Effector CD4-positive, alpha-beta T cell (primary cell): ENCODE results near the gene CSF1.
"Not testable (repeated sequence)": the region's sequence is repeated elsewhere in the genome, so short reads cannot be mapped to it uniquely, and the experiment has no call there.

Experiments used
- DNase-seq: peaks from one replicate; pipeline ENCODE4 v3.0.0-alpha.2; 2020

Gene CSF1

DNA sequence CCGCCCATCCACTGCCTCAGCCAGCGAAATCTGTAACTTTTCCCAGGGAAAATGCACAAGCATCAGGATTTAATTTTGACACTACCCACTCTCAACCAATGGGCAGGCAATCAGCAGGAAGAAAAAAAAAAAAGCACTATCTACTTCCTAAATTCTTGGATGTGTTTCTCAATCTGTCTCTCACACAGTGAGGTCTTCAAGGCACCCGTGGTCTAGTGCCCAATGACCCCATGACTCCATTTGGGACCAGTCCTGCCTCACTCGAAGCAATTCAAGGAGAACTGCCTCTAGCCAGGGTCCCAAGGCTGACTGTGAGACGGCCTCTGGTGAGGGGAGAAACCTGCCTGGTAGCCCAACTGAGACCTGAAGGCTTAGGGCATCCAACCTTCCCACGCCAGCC lies 35.9 kb downstream of the CSF1 start:
- DNase-seq = no peak

DNA sequence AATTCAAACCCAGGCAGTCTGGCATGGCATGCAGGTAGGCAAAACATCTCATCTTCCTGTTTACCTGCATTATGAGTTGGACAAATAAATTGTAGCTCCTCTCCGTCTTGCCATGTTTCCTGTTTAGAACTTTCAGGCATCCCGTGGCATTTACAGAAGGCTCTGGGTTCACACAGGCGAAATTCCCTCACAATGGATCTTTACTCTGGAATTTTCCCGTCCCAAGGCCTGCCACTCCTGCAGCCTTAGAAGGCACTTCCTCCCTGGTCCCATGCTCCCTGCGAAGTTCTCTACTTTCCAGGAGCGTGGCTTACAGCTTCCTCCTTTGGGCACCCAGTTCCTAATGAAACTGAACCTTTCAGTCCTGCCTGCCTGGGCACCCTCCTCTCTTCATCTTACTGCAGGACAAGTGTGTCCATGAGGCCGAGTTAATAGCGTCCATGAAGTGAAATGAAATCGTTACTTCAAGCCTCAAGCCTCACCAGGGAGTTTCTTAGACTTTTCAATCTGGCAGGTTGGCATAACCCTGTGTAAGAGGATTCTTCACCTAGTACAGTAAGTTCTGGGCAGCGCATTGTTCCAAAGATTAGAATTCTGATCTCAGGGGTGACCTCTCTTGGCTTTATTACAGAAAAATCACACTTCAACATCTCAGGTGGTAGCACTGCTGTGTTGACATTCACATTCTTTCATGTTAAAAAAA lies 37.1 kb downstream of the CSF1 start:
- DNase-seq = no peak

DNA sequence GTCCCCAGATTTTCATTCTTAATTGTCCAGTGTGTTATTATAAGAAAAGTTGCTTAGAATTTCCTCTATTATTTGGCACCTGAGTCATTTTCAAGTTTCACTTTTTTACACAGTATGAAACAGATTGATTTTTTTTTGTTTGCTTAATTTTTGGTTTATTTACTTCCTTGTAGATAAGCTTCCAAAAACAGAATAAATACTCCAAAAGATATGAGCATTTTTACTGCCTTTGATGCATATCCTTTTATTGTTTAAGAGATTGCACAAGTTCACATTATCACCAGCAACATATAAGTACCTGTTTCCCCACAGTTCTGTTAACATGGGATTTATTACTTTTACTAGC lies 37.6 kb downstream of the CSF1 start:
- no peak for DNase-seq

DNA sequence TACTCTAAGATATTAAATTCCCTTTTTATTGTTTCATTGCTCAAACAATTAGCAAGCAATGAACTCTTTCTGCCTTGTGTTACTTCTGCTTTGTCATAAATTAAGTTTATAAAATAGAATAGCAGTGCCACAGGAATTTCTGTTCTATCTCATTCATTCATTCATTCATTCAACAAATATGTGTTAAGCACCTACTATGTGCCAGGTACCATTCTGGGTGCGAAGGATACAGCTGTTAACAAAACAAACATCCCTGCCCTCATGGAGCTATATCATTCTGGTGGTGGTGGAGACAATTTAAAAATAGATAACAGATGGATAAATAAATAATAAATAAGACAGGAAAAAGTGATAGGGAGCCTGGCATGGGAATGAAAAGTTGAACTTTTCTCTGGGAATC lies 39.4 kb downstream of the CSF1 start:
- DNase-seq = no peak

DNA sequence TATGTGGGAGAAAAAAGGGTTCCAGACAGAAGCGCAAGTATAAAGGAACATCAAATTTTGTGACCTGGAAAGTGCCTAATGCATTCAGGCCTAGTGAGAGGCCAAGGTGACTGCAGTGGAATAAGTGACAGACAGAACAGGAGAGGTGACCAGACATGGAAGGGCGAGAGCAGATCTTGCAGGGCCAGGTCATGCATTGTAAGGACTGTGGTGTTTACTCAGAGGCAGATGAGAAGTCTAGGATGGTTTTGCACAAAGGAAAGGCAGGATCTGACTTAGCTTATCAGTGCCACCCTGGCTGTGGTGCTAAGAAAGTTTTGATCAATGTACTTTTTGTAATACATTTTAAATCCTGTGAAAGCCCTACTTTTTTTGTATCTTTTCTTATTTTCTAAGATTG lies 39.9 kb downstream of the CSF1 start:
- DNase-seq = no peak

DNA sequence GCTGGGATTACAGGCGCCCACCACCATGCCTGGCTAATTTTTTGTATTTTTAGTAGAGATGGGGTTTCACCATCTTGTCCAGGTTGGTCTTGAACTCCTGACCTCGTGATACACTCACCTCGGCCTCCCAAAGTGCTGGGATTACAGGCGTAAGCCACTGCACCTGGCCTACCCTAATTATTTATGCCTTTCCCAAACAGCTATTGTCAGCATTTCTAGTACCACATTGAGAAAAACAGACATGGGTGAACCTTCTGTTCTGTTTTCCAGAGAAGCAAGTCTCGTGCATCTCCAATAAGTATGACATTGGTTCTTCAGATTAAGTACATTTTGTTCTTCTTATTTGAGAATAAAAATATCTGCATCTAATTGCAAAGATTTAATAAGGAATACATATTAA lies 40.9 kb downstream of the CSF1 start:
- not testable (repeated sequence) for DNase-seq

DNA sequence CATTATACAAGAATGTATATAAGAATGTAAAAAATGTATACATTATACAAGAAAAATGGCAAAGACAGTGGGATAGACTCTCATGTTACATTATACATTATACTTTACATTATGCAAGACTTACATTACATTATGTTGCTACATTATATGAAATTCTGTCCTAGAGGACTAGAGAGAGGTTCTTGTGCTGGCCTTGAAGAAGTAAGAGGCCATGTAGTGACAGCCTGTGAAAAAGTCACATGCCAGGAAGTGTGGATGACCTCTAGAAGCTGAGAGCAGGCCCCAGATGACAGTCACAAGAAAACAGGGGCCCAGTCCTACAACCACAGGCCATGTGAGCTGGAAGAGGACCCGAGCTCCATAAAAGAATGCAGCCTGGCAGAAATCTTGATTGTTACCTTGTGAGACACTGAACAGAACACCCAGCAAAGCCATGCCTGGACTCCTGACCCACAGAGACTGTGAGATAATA lies 43.4 kb downstream of the CSF1 start:
- DNase-seq = no peak

DNA sequence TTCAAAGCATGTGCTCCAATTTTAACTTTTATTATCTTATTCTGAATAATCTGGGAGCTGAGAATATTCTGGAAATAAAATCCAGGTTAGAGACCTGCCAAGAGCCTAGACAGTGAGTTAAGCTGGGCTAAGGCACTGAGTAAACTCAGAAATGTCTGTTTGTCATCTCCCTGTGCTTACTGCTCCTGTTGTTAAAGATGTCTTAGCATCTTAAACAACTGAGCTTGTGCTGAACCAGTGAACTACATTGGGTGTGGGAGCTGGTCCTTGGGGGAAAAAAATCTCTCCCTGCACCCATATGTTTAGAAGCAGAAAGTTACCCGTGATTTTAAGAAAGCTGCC lies 49.0 kb downstream of the CSF1 start:
- DNase-seq = no peak

DNA sequence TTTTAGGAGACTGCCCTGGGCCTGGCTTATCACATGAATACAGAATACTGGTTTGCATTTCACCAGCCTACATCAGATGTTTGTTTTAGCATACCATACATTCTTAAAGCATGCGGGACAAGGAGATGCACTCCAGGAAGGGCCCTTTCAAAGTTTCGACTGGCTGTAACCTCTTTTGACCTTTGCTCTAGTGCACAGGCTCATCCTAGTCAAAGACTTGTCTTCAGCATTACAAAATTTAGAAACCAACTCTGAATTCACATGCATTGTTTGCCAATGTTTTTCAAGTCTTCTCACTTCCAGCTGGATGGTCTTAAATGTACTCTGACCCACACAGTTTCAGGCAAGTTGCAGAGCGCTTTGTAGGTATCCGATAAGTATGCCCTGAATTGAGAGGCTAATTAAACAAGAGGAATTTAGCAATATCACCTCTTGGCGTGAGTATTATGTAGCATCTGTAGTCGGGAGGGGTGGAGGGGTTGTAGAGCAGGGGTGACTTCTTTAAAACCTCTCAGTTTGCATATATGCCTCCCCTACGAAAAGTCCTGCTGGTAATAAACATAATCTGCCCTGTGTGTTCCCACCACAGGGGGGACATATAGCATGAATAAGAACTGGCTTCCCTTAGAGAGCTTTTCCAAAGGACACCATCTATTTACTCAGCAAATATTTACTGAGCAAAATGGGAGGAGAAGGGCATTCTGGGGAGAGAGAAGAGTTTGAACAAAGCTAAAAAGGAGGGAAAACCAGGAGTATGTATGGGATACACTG lies 49.5 kb downstream of the CSF1 start:
- no peak for DNase-seq

DNA sequence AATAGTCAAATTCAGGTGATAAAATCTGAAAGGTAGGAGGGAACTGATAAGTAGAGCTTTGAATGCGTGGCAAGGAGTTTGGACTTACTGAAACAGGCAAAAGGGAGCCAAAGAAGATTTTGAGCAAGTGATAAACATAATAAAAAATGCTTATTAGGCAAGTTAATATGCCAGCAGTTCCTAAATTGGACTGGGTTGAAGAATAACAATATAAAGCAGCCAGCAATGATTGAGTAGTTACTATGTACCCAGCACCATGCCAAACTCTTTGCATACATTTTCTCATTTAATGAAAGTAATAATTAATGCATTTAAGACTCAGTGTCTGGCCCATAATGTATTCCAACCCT lies 50.1 kb downstream of the CSF1 start:
- DNase-seq = no peak

DNA sequence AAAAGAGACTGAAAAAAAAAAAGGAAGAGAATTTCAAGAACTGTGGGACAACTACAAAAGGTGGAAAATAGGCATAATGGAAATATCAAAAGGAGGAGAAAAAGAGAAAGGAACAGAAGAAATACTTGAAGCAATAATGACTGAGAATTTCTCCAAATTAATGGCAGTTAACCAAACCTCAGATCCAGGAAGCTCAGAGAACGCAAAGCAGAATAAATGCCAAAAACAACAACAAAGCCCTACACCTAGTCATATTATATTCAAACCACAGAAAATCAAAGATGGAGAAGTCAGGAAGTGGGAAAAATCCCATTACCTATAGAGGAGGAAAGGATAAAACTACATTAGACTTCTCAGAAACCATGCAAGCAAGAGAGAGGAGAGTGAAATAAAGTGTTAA lies 53.2 kb downstream of the CSF1 start:
- DNase-seq = no peak

DNA sequence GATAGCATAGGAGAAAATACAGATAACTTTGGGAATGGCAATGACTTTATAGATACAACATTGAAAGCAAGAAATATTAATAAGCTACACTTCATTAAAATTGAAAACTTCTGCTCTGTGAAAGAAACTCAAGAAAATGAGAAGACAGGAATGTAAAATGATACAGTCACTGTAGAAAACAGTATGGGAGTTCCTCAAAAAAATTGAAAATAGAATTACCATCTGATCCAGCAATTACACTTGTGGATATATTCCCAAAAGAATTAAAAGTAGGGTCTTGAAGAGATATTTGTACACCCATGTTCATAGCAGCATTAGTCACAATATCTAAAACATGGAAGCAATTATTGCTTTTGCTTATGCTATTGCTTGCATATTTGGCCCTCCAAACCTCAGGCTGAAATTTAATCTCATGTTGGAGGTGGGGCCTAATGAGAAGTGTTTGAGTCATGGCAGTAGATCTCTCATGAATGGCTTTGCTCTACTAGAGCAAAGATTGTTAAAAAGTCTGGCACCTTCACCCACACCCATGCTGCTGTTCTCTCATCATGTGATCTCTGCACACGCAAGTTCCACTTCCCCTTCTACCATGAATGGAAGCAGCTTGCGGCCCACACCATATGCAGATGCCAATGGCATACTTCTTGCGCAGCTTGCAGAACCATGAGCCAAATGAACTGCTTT lies 58.6 kb downstream of the CSF1 start:
- no peak for DNase-seq

DNA sequence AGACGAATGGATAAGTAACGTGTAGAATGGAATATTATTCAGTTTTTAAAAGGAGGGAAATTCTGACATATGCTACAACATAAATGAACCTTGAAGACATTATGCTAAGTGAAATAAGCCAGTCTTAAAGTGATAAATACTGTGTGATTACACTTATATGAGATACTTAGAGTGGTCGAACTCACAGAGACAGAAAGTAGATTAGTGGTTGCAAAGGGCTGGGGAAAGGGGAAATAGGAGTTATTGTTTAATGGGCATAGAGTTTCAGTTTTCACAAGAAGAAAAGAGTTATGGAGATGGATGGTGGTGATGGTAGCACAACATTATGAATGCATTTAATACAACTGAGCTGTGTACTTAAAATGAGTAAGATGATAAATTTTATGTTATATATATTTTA lies 59.3 kb downstream of the CSF1 start:
- DNase-seq = no peak

DNA sequence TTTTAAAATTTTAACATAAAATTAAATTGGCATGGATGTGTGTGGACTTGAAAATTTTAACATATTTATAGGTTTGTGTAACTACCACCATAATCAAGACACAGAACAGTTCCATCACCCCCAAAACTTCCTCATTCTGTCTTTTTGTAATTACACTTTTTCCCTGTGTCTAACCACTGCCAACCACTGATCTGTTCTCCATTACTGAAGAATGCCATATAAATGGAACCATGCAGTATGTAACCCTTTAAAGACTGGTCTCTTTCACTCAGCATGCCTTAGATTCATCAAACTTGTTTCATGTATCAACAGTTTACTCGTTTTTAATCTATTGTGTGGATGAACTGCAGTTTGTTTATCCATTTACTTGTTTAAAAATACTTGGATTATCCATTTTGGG lies 60.9 kb downstream of the CSF1 start:
- no peak for DNase-seq

DNA sequence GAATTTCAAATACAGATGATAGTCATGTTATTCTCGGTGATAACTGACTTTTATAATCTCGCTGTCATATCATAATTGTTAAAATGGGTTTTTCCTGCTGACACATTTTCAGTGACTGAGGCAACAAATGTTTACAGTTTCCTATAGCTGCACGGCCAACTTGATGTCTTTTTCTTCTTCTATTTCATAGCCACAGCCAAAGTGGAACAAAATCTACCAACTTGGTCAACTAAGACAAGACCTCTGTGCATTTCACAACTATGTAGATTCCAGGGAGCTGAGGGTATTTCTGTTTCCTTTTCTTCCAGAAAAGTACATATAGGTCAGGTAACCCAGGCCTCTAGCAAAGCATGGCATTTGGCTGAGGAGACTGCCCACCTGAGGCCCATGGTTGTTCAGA lies 63.5 kb downstream of the CSF1 start:
- DNase-seq = no peak

DNA sequence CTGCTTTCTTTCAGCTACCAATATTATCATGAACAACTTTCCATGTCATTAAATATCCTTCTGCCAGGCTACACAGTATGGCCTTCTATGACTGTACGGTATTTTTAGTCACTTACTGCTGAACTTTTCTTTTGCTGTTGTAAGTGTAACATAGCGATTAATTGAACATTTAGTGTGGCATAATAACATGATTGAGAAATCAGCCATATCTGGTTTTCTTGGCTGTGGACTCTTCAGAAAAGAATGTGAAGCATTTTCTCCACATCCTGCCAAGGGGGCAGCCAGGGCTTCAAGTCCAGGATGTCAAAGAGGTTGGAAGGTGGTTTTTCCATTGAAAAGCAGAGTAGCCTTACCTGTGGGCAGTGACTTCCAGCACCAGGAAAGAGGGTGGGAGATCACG lies 65.1 kb downstream of the CSF1 start:
- no peak for DNase-seq

DNA sequence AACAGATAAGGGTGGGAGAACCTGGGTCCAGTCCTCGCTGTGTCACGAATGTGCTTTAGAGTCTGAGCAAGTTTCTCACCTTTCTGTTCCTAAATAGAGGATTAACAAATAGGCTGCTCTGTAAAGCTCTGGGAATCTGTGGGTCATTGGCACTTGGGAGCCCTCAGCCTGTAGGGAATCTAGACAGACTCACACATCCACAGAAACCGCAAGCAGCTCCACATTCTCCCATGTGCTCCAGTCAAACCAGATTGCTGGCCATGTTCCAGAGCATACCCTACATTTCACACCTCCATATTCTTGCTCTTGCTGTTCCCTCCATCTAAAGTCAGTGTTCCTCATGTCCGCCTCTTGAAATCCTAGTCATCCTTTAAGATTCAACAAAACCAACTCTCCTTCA lies 66.1 kb downstream of the CSF1 start:
- DNase-seq = no peak

DNA sequence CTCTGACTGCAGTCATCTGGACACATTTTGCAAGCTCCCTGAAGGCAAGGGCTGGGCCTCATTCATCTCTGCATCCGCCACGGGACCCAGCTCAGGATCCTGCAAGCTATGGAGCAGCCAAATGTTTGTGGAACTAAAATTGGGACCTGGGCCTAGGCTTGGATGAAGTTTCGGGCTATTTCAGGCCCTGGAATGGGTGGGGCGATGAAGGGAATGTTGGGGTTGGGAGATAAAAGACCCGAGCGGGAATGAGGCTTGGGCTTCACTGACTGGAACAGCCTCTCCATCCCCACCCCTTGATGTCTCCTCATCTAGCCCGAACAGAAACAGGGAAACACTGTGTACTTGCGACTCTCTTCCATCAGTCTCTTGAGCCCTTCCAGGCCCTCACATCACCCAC lies 66.6 kb downstream of the CSF1 start:
- no peak for DNase-seq

DNA sequence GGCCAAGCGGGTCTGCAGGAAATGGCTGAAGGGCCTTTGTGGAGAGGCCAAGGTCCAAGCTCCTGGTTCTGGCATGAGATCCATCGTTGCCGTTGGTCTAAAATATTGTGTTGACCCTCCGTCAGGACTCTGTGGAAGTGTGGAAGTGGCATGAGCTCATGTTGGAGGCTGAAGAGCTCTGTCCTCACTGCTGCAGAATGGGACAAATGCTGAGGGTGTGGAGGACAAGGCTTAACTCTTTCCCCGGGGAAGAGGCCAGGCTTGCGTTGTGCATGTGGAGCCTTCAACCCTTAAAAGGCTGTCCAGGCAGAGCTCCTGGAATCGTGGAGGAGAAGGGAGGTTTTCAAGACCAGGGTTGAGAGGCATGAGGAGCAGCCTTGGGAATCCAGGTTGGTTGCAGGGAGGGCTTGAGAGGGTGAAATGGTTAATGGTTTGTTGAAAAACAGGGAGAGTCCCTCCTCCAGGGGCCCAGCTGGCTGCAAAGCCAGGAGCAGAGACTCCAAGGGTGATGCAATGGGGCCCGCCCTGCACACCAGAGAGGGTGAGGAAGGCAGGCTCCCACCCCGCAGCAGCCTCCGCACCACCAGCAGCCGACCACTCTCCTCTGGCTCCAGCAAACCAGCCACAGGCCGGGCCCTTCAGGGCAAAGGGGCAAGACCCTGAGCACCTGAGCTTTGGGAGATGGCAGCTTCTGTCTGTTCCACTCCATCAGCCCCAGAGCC lies 67.2 kb downstream of the CSF1 start:
- no peak for DNase-seq

DNA sequence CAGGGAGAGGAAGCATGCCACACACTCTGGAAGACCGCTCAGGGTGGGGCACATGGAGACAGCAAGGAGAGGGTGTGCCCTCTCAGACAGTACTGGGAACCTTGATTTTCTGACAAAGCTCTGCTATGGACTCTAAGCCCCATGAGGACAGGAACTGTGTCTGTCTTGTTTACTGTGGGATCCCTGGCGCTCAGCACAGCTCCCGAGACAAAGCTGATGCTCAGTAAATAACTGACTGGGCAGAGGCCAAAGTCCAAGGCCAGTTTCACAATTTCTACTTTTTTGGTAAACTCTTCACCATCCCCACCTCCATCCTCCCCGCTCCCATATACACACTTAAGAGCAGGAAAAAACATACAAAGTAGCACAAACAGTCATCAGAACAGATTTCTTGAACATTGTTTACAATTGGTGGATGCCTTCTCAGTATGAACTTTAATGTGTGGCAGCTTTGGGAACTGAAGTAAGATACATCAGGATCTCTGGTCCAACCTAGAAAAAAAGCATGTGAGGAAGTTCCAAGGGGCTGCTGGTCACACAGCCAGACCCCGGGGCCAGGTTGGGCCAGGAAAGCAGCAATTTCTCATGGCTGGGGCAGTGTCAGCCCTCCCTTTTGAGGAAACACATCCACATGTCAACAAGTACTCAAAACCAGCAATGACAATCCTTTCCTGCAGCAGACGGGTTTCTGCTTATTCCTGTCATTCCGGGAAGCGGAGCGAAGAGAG lies 68.3 kb downstream of the CSF1 start:
- DNase-seq = no peak

DNA sequence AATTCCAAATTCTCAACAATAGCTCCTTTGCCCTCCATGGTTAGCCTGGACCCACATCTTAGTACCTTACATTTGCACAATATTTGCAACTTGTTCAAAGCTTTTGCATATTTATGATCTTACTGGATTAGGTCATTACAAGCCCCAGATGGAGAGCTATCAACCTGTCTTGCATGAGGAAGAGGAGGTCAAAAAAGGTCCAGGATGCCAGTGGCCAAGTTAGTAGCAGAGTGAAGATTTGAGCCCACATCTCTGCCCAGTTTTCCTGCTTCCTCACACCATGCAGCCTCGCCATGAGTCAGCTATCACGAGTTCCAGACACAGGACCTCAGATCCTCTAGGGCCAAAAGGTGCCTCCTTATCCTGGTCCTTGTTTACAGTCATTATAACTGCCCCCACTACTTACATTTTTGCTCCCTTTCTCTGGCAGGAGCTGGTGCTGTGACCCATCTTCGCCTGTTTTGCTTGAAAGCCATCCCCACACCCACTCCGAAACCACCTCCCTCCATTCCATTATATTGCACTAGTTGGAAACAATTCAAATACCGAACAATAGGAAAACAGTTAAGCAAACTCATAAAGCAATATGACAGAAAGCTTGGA lies 68.9 kb downstream of the CSF1 start:
- no peak for DNase-seq
